K562 (cell line): ENCODE data around the gene MCAM. TPM values are rescaled to one million over a fixed set of nuclear protein-coding genes. Genes with fewer than 3 reads are reported as not detected.

Experiments used
- CREB1 ChIP-seq, 2 experiments: sonication (generic) in 1 of 2; formaldehyde crosslinking in 1 of 2; IDR thresholded peaks; 2 replicates each; pipeline versions ENCODE4 v1.6.1 to v1.8.0; 2012 to 2022; ENCODE audit warnings: inconsistent platforms in 1 of 2, mild to moderate bottlenecking in 1 of 2, missing genetic modification reagents in 1 of 2, moderate library complexity in 1 of 2
- DIDO1 ChIP-seq: fragments of 450-650 bp; IDR thresholded peaks from 2 replicates; pipeline ENCODE4 v1.6.1; 2016; ENCODE audit warnings: low read depth, missing biosample characterization, missing genetic modification characterization
- FIP1L1 ChIP-seq: fragments of 200-400 bp; formaldehyde crosslinking; IDR thresholded peaks from 2 replicates; pipeline ENCODE4 v1.6.1; 2018; ENCODE audit warnings: mild to moderate bottlenecking, low read depth, low read length; ENCODE audit not compliant: poor library complexity, severe bottlenecking
- HDAC1 ChIP-seq, 2 experiments: fragments of 450-650 bp; IDR thresholded peaks; 2 replicates each; pipeline ENCODE4 v1.6.1; 2016 to 2017; ENCODE audit warnings: inconsistent platforms in 1 of 2, mild to moderate bottlenecking in 1 of 2, moderate library complexity in 1 of 2
- KDM5B ChIP-seq: fragments of 200-600 bp; sonication (generic); IDR thresholded peaks from 2 replicates; pipeline ENCODE4 v1.6.1; 2012; ENCODE audit warnings: low read depth, mild to moderate bottlenecking, moderate library complexity, low read length, control low read depth, inconsistent platforms; ENCODE audit not compliant: insufficient replicate concordance
- KLF1 ChIP-seq: fragments of 450-650 bp; IDR thresholded peaks from 2 replicates; pipeline ENCODE4 v1.6.1; 2016; ENCODE audit warnings: missing genetic modification characterization, missing compliant biosample characterization
- MTA1 ChIP-seq: fragments of 450-650 bp; IDR thresholded peaks from 2 replicates; pipeline ENCODE4 v1.6.1; 2017; ENCODE audit warnings: borderline replicate concordance
- MXD1 ChIP-seq: fragments of 250-450 bp; sonication (Bioruptor Pico); IDR thresholded peaks from 2 replicates; pipeline ENCODE4 v1.8.0; 2021; ENCODE audit warnings: borderline replicate concordance, mild to moderate bottlenecking, moderate library complexity; ENCODE audit not compliant: poor library complexity, severe bottlenecking
- MYNN ChIP-seq, 2 experiments: sonication (generic); formaldehyde crosslinking in 1 of 2; IDR thresholded peaks; 2 replicates each; pipeline versions ENCODE4 v1.5.0 to v1.6.1; 2016 to 2020; ENCODE audit warnings: antibody characterized with exemption in 1 of 2, missing genetic modification reagents in 1 of 2
- NCOA4 ChIP-seq: fragments of 450-650 bp; IDR thresholded peaks from 2 replicates; pipeline ENCODE4 v1.6.1; 2018; ENCODE audit warnings: mild to moderate bottlenecking; ENCODE audit not compliant: partially characterized antibody
- NCOA6 ChIP-seq: fragments of 450-650 bp; IDR thresholded peaks from 2 replicates; pipeline ENCODE4 v1.6.1; 2017; ENCODE audit warnings: mild to moderate bottlenecking
- SAFB2 ChIP-seq: fragments of 200-400 bp; formaldehyde crosslinking; IDR thresholded peaks from 2 replicates; pipeline ENCODE4 v1.6.1; 2018; ENCODE audit warnings: borderline replicate concordance, low read length, low read depth, moderate library complexity; ENCODE audit not compliant: severe bottlenecking
- SMARCE1 ChIP-seq: fragments of 450-650 bp; IDR thresholded peaks from 2 replicates; pipeline ENCODE4 v1.7.1; 2016; ENCODE audit warnings: mild to moderate bottlenecking
- SNIP1 ChIP-seq: fragments of 450-650 bp; IDR thresholded peaks from 2 replicates; pipeline ENCODE4 v1.7.1; 2017; ENCODE audit warnings: low read depth, mild to moderate bottlenecking
- SRSF3 ChIP-seq: fragments of 200-400 bp; formaldehyde crosslinking; IDR thresholded peaks from 2 replicates; pipeline ENCODE4 v1.6.1; 2016; ENCODE audit warnings: mild to moderate bottlenecking, low read length, moderate library complexity; ENCODE audit not compliant: insufficient read depth
- ZBTB7A ChIP-seq: IDR thresholded peaks from 2 replicates; pipeline ENCODE4 v1.6.1; 2011; ENCODE audit warnings: low read depth, mild to moderate bottlenecking, low read length, moderate library complexity, borderline replicate concordance; ENCODE audit not compliant: control insufficient read depth
- ZNF197 ChIP-seq: fragments of 200-800 bp; sonication (Bioruptor generic); IDR thresholded peaks from 2 replicates; pipeline ENCODE4 v1.6.1; 2016; ENCODE audit warnings: low read depth, missing genetic modification characterization, missing compliant biosample characterization
- ZNF217 ChIP-seq: sonication (generic); formaldehyde crosslinking; IDR thresholded peaks from 2 replicates; pipeline ENCODE4 v1.8.0; 2022; ENCODE audit warnings: mild to moderate bottlenecking, missing genetic modification reagents
- ZNF253 ChIP-seq: fragments of 250-450 bp; sonication (Bioruptor Pico); conservative IDR thresholded peaks from 2 replicates; pipeline ENCODE4 v1.6.1; 2021; ENCODE audit warnings: mild to moderate bottlenecking
- ZNF263 ChIP-seq: sonication (generic); formaldehyde crosslinking; IDR thresholded peaks from 2 replicates; pipeline ENCODE4 v1.8.0; 2022; ENCODE audit warnings: mild to moderate bottlenecking, missing genetic modification reagents, borderline replicate concordance
- ZNF408 ChIP-seq: fragments of 250-450 bp; sonication (Bioruptor Pico); IDR thresholded peaks from 2 replicates; pipeline ENCODE4 v1.4.0; 2020; ENCODE audit warnings: low read depth, mild to moderate bottlenecking, moderate library complexity
- ZNF57 ChIP-seq: fragments of 450-650 bp; formaldehyde crosslinking; IDR thresholded peaks from 2 replicates; pipeline ENCODE4 v1.4.0; 2020; ENCODE audit warnings: mild to moderate bottlenecking, moderate library complexity
- polyA plus RNA-seq, 8 experiments: library from polyadenylated mRNA; depleted of rRNA in 4 of 8; stranded (reverse) in 5 of 8; unstranded in 3 of 8; fragments of >200 nt; fragmentation: Nextera tagmentation in 2 of 8; fragmentation: Illumina TruSeq in 1 of 8; extraction: Ambion mirVana in 2 of 8; extraction: Trizol in 1 of 8; gene quantifications; 2 replicates each; pipeline versions ENCODE4 v1.2.1 to v1.2.3, GENCODE V29; 2011 to 2014; ENCODE audit warnings: inconsistent platforms in 1 of 8, missing spikeins in 1 of 8
- total RNA-seq, 7 experiments: library from RNA; depleted of rRNA in 6 of 7; stranded (reverse); fragments of >200 nt in 6 of 7; fragmentation: Illumina TruSeq in 2 of 7; extraction: Trizol in 2 of 7; gene quantifications; 2 replicates each; pipeline versions ENCODE4 v1.2.1 to v1.2.3, GENCODE V29; 2011 to 2021; ENCODE audit warnings: low replicate concordance in 1 of 7
- TF ChIP-seq, protein P1 (sequence below), 2 experiments: fragments of 450-650 bp in 1 of 2; sonication (generic) in 1 of 2; formaldehyde crosslinking; conservative IDR thresholded peaks; 2 replicates each; pipeline versions ENCODE4 v1.4.0 to v1.8.1; 2020 to 2022; ENCODE audit warnings: mild to moderate bottlenecking in 1 of 2, missing genetic modification reagents in 1 of 2

Gene MCAM
- total and polyA plus RNA-seq, 9 of the 15 experiments (the other 6 are each of a cell fraction or from before 2014, with no cell fraction given), result 14.7 to 118 (median 53.6) TPM

DNA sequence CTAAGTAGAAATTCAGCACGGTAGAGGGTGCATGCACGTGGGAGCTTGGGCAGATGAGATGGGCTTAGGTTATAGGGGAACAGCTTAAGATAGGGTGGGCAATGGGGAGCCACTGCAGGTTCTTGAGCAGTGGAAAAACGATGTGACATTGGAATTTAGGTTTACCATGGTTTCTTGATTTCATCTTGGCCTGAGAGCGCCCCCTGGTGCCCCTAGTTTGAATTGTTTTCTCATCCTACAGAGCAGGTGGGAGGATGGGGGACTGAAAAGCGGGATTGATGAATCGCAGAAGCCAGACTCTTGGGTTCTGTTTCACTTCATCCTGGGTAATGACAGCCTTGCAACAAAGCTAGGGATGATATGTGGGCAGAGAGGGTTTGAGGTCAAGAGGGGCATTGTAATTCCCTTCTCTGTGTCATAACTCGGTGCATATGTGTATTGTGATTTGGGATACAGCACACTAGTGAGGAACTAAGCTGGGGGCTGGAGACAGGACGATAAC is 6.7 kb upstream of the MCAM start (continued):
- TF ChIP-seq, protein P1, sequence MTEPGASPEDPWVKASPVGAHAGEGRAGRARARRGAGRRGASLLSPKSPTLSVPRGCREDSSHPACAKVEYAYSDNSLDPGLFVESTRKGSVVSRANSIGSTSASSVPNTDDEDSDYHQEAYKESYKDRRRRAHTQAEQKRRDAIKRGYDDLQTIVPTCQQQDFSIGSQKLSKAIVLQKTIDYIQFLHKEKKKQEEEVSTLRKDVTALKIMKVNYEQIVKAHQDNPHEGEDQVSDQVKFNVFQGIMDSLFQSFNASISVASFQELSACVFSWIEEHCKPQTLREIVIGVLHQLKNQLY (CRISPR knock-in tag; conservative IDR thresholded peaks at IDR 0.05), result no peak
- TF ChIP-seq KLF1 (tag) (no peak), SMARCE1 (no peak), NCOA4 (no peak), ZNF217 (CRISPR knock-in tag) (no peak), MYNN (IDR thresholded peaks at IDR 0.05) (no peak), MYNN (CRISPR knock-in tag; IDR thresholded peaks at IDR 0.05) (no peak), ZNF57 (CRISPR knock-in tag) (no peak), ZNF408 (CRISPR knock-in tag) (no peak), DIDO1 (no peak), ZBTB7A (no peak), ZNF253 (CRISPR knock-in tag) (no peak), MXD1 (CRISPR knock-in tag) (no peak), ZNF263 (CRISPR knock-in tag) (no peak), CREB1 (IDR thresholded peaks at IDR 0.05) (no peak), CREB1 (CRISPR knock-in tag; IDR thresholded peaks at IDR 0.05) (0 out of 2 replicates have a peak, but pooled peaks have one; percentile 20), MTA1 (no peak), NCOA6 (no peak), HDAC1 (IDR thresholded peaks at IDR 0.05) (peak; percentile 54 to 55; a peak in 2 of 4 replicates), SAFB2 (no peak), SNIP1 (no peak), ZNF197 (no peak), FIP1L1 (no peak), KDM5B (no peak), SRSF3 (no peak)
